HEK293 (cell line): ENCODE data around the gene SPC24.

Source experiments
- CTCF ChIA-PET: fragments of 350-600 bp; formaldehyde crosslinking; extraction: SDS; loops from one replicate; lab custom pipeline; 2021; ENCODE audit warnings: antibody characterized with exemption; lab: Yijun Ruan, JAX
- POLR2A ChIA-PET: fragments of 300-600 bp; formaldehyde crosslinking; extraction: SDS; loops from one replicate; lab custom pipeline; 2020; ENCODE audit warnings: antibody characterized with exemption, inconsistent platforms; lab: Yijun Ruan, JAX
- H3K27ac ChIP-seq: fragments of 200-500 bp; sonication (Bioruptor generic); 2 replicates; pipeline ENCODE4 v1.5.1; 2014; ENCODE audit warnings: low read depth, low read length, control low read depth, inconsistent platforms; ENCODE audit errors: extremely low read depth
- H3K36me3 ChIP-seq, 2 experiments: fragments of 200-500 bp in 1 of 2; sonication (Bioruptor generic) in 1 of 2; 1 replicate in 1 of 2; 2 replicates in 1 of 2; pipeline ENCODE4 v1.5.1; 2014 to 2017; ENCODE audit warnings: inconsistent platforms in 2 of 2, low read length in 2 of 2; ENCODE audit not compliant: control insufficient read depth in 2 of 2, insufficient read depth in 1 of 2
- H3K4me1 ChIP-seq: fragments of 200-500 bp; sonication (Bioruptor generic); 2 replicates; pipeline ENCODE4 v1.5.1; 2014; ENCODE audit warnings: mild to moderate bottlenecking, low read length, inconsistent platforms; ENCODE audit not compliant: control insufficient read depth, insufficient read depth
- H3K4me3 ChIP-seq: 2 replicates; pipeline ENCODE4 v1.5.1; 2011; ENCODE audit warnings: low read depth, mild to moderate bottlenecking, control low read depth, low read length, moderate library complexity
- H3K9me3 ChIP-seq: fragments of 200-500 bp; sonication (Bioruptor generic); 2 replicates; pipeline ENCODE4 v1.5.1; 2014; ENCODE audit warnings: low read depth, low read length, inconsistent platforms; ENCODE audit not compliant: control insufficient read depth, insufficient read depth
- CTCF ChIP-seq: fragments of 450-650 bp; formaldehyde crosslinking; IDR thresholded peaks from 2 replicates; pipeline ENCODE4 v1.5.1; 2016; ENCODE audit warnings: missing biosample characterization, missing genetic modification characterization
- FEZF1 ChIP-seq: fragments of 450-650 bp; formaldehyde crosslinking; IDR thresholded peaks from 2 replicates; pipeline ENCODE4 v1.5.1; 2016; ENCODE audit warnings: missing biosample characterization, missing genetic modification characterization
- GLI4 ChIP-seq: fragments of 450-650 bp; formaldehyde crosslinking; IDR thresholded peaks from 2 replicates; pipeline ENCODE4 v1.5.1; 2016; ENCODE audit warnings: missing biosample characterization, missing genetic modification characterization
- GLIS1 ChIP-seq: fragments of 450-650 bp; formaldehyde crosslinking; IDR thresholded peaks from 2 replicates; pipeline ENCODE4 v1.5.1; 2016; ENCODE audit warnings: missing biosample characterization, missing genetic modification characterization
- KLF16 ChIP-seq: fragments of 450-650 bp; formaldehyde crosslinking; IDR thresholded peaks from 2 replicates; pipeline ENCODE4 v1.5.1; 2017; ENCODE audit warnings: missing biosample characterization, missing genetic modification characterization
- KLF17 ChIP-seq: fragments of 450-650 bp; formaldehyde crosslinking; IDR thresholded peaks from 2 replicates; pipeline ENCODE4 v1.5.1; 2016; ENCODE audit warnings: missing biosample characterization, missing genetic modification characterization
- MEIS1 ChIP-seq: sonication (generic); formaldehyde crosslinking; IDR thresholded peaks from 2 replicates; pipeline ENCODE4 v1.8.1; 2022; ENCODE audit warnings: missing genetic modification reagents, mild to moderate bottlenecking, borderline replicate concordance
- REST ChIP-seq: fragments of 450-650 bp; formaldehyde crosslinking; IDR thresholded peaks from 2 replicates; pipeline ENCODE4 v1.5.1; 2016; ENCODE audit warnings: missing biosample characterization, missing genetic modification characterization
- ZBTB8A ChIP-seq: fragments of 450-650 bp; formaldehyde crosslinking; IDR thresholded peaks from 2 replicates; pipeline ENCODE4 v1.5.1; 2016; ENCODE audit warnings: missing biosample characterization, missing genetic modification characterization
- ZEB2 ChIP-seq: fragments of 450-650 bp; formaldehyde crosslinking; IDR thresholded peaks from 2 replicates; pipeline ENCODE4 v1.5.1; 2016; ENCODE audit warnings: missing biosample characterization, missing genetic modification characterization
- ZFP69B ChIP-seq: fragments of 450-650 bp; formaldehyde crosslinking; IDR thresholded peaks from 2 replicates; pipeline ENCODE4 v1.5.1; 2016; ENCODE audit warnings: missing biosample characterization, missing genetic modification characterization
- ZNF112 ChIP-seq: fragments of 450-650 bp; formaldehyde crosslinking; IDR thresholded peaks from 2 replicates; pipeline ENCODE4 v1.5.0; 2017; ENCODE audit warnings: missing biosample characterization, missing genetic modification characterization
- ZNF121 ChIP-seq: fragments of 450-650 bp; formaldehyde crosslinking; IDR thresholded peaks from 2 replicates; pipeline ENCODE4 v1.5.1; 2016; ENCODE audit warnings: missing biosample characterization, missing genetic modification characterization
- ZNF138 ChIP-seq: fragments of 450-650 bp; formaldehyde crosslinking; IDR thresholded peaks from 2 replicates; pipeline ENCODE4 v1.5.1; 2016; ENCODE audit warnings: missing biosample characterization, missing genetic modification characterization, borderline replicate concordance
- ZNF335 ChIP-seq: fragments of 450-650 bp; formaldehyde crosslinking; conservative IDR thresholded peaks from 2 replicates; pipeline ENCODE4 v1.5.1; 2016; ENCODE audit warnings: missing biosample characterization, missing genetic modification characterization
- ZNF449 ChIP-seq: fragments of 450-650 bp; formaldehyde crosslinking; IDR thresholded peaks from 2 replicates; pipeline ENCODE4 v1.5.1; 2017; ENCODE audit warnings: missing biosample characterization, mild to moderate bottlenecking, missing genetic modification characterization, moderate library complexity
- ZNF701 ChIP-seq: fragments of 450-650 bp; formaldehyde crosslinking; IDR thresholded peaks from 2 replicates; pipeline ENCODE4 v1.5.1; 2016; ENCODE audit warnings: missing biosample characterization, missing genetic modification characterization
- ZNF843 ChIP-seq: fragments of 450-650 bp; formaldehyde crosslinking; IDR thresholded peaks from 2 replicates; pipeline ENCODE4 v1.5.1; 2016; ENCODE audit warnings: missing biosample characterization, missing genetic modification characterization
- ZSCAN18 ChIP-seq: fragments of 450-650 bp; formaldehyde crosslinking; IDR thresholded peaks from 2 replicates; pipeline ENCODE4 v1.5.1; 2016; ENCODE audit warnings: missing biosample characterization, missing genetic modification characterization

SPC24 gene

GRCh38 chr19:11136400-11137101 lies 19.0 kb downstream of the SPC24 start:
- Histone ChIP-seq H3K27ac (no peak overlapping the region), H3K4me3 (no peak overlapping the region), H3K9me3 (no peaks in the 10 kb centered on the region), H3K4me1 (peaks cover 12% of the 10 kb centered on the region)
- TF ChIP-seq ZNF138 (tag by site-specific recombination) (no peak), FEZF1 (no peak), ZBTB8A (tag by site-specific recombination) (peak; percentile 50), GLI4 (tag by site-specific recombination) (no peak), GLIS1 (tag by site-specific recombination) (peak; percentile 31; the same call in 1 of the 2 replicates), ZNF335 (tag by site-specific recombination) (no peak), REST (tag by site-specific recombination) (no peak), ZEB2 (no peak), ZSCAN18 (tag by site-specific recombination) (no peak), ZNF121 (tag by site-specific recombination) (peak; percentile 88), MEIS1 (CRISPR knock-in tag) (no peak), ZNF112 (no peak), KLF16 (tag by site-specific recombination) (no peak), ZNF843 (no peak), KLF17 (tag by site-specific recombination) (no peak), CTCF (tag by site-specific recombination) (no peak), ZNF701 (no peak), ZFP69B (no peak), ZNF449 (tag by site-specific recombination) (peak; percentile 69; the same call in 1 of the 2 replicates)
- TF ChIP-seq, all 188 proteins: peak for 4
- ChIA-PET CTCF (interaction anchor here (0.6 to 4.3 kb wide), 8 partner anchors 10 to 100 kb away, joined by 3 to 44 read pairs (median 3); no protein-coding TSS in a partner anchor), POLR2A (no interaction called here)
- H3K36me3 ChIP-seq: peaks cover 7 to 13% of the 10 kb centered on the region in 2 experiments
